Measurements from ENCODE around the gene IPO13. TPM values are rescaled to one million over a fixed set of nuclear protein-coding genes. Genes with fewer than 3 reads are reported as not detected.
A peak's percentile ranks its signal among the peaks of the same experiment; 100 is the strongest.

The IPO13 gene
- total and polyA plus RNA-seq, 2 donors from 2014 or later: 33.8 to 56.1 TPM

DNA sequence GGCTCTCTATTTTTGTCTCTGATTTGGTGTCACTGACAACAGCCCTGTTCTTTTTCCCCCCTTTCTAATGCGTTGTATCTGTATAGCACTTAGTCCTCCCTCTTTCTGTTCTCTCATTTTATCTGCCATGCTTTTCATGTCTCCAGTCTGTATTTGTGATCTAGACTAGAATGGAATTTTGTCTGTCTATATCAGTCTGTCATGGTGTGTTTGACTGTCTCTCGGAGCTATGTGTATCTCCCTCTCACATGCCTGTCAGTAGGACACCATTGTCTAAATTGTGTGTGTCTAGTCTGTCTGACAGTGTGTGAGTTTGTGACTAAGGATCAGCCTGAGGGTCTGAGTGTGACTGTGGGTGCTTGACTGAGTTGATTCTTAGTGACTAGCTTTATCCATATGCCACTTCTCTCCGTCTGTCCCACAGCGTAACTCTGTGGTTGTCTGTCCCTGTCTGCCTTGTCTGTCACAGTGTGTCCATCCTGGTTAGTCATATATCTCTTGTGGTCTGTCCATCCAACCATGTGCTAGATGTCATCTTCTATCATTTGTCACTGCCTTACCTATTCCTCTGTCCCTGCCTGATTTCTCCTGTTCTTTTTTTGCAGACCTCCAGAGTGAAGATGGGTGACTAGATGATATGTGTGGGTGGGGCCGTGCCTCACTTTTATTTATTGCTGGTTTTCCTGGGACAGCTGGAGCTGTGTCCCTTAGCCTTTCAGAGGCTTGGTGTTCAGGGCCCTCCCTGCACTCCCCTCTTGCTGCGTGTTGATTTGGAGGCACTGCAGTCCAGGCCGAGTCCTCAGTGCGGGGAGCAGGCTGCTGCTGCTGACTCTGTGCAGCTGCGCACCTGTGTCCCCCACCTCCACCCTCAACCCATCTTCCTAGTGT lies 30.9 kb downstream of the IPO13 start:
- Histone ChIP-seq H3K4me1 (ENCODE audit: control insufficient read depth in 2 of 3, insufficient read depth in 2 of 3, low read depth in 1 of 3, low read length in 3 of 3) (peaks cover 0 to 37% (median 7%) of the 10 kb centered on the region in 3 donors), H3K27ac (ENCODE audit: low read depth in 2 of 2, low read length in 2 of 2) (no peak overlapping the region), H3K4me3 (ENCODE audit: low read length in 3 of 3) (peak overlapping the region in 1 of 3 donors; percentile 18)

DNA sequence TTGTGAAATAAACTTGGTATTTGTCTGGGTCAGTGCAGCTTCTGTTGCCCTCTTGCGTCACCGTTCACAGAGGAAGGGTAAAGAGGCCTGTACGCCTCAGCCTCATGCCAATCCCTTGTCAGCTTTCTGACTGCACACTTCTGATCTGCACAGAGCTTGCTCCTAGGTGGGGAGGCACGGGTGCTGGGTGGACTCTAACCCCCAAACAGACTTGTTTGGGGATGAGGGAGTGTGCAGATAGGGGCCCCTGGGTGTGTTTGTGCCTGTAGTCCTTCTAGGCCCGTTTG lies 31.5 kb downstream of the IPO13 start:
- Histone ChIP-seq H3K9me3 (ENCODE audit: control insufficient read depth in 2 of 3, insufficient read depth in 1 of 3, low read length in 3 of 3) (no peaks in the 10 kb centered on the region), H3K9ac (ENCODE audit: low read length in 3 of 3) (no peak overlapping the region), H3K27me3 (ENCODE audit: control insufficient read depth, insufficient read depth, low read length) (no peaks in the 10 kb centered on the region), H3K36me3 (ENCODE audit: control insufficient read depth in 2 of 3, insufficient read depth in 3 of 3, low read length in 3 of 3) (peaks cover 4 to 26% (median 5%) of the 10 kb centered on the region in 3 donors), H3K4me1 (ENCODE audit: control insufficient read depth in 2 of 3, insufficient read depth in 2 of 3, low read depth in 1 of 3, low read length in 3 of 3) (peaks cover 0 to 37% (median 7%) of the 10 kb centered on the region in 3 donors), H3K27ac (ENCODE audit: low read depth in 2 of 2, low read length in 2 of 2) (no peak overlapping the region), H3K4me3 (ENCODE audit: low read length in 3 of 3) (peak overlapping the region in 2 of 3 donors; percentile 22 to 57)
- no peak for FAIRE-seq
- intact Hi-C loops (cut with DNase I): no loop called here
- DNase-seq: no peak
- TF ChIP-seq, protein P1, sequence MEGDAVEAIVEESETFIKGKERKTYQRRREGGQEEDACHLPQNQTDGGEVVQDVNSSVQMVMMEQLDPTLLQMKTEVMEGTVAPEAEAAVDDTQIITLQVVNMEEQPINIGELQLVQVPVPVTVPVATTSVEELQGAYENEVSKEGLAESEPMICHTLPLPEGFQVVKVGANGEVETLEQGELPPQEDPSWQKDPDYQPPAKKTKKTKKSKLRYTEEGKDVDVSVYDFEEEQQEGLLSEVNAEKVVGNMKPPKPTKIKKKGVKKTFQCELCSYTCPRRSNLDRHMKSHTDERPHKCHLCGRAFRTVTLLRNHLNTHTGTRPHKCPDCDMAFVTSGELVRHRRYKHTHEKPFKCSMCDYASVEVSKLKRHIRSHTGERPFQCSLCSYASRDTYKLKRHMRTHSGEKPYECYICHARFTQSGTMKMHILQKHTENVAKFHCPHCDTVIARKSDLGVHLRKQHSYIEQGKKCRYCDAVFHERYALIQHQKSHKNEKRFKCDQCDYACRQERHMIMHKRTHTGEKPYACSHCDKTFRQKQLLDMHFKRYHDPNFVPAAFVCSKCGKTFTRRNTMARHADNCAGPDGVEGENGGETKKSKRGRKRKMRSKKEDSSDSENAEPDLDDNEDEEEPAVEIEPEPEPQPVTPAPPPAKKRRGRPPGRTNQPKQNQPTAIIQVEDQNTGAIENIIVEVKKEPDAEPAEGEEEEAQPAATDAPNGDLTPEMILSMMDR (IDR thresholded peaks at IDR 0.05; ENCODE audit: borderline replicate concordance, extremely low read depth, insufficient read depth): no peak

More for the DNA sequence above, 30.9 kb downstream of the IPO13 start:
- H3K27me3 ChIP-seq (ENCODE audit: control insufficient read depth, insufficient read depth, low read length): no peaks in the 10 kb centered on the region
- DNase-seq: no peak
- intact Hi-C loops (cut with DNase I): no loop called here
- TF ChIP-seq, protein P1 (IDR thresholded peaks at IDR 0.05; ENCODE audit: borderline replicate concordance, extremely low read depth, insufficient read depth): no peak
- H3K9ac ChIP-seq (ENCODE audit: low read length in 3 of 3): no peak overlapping the region
- no peaks in the 10 kb centered on the region for H3K9me3 ChIP-seq (ENCODE audit: control insufficient read depth in 2 of 3, insufficient read depth in 1 of 3, low read length in 3 of 3)
- peaks cover 4 to 26% (median 5%) of the 10 kb centered on the region in 3 donors for H3K36me3 ChIP-seq (ENCODE audit: control insufficient read depth in 2 of 3, insufficient read depth in 3 of 3, low read length in 3 of 3)
- FAIRE-seq: no peak

DNA sequence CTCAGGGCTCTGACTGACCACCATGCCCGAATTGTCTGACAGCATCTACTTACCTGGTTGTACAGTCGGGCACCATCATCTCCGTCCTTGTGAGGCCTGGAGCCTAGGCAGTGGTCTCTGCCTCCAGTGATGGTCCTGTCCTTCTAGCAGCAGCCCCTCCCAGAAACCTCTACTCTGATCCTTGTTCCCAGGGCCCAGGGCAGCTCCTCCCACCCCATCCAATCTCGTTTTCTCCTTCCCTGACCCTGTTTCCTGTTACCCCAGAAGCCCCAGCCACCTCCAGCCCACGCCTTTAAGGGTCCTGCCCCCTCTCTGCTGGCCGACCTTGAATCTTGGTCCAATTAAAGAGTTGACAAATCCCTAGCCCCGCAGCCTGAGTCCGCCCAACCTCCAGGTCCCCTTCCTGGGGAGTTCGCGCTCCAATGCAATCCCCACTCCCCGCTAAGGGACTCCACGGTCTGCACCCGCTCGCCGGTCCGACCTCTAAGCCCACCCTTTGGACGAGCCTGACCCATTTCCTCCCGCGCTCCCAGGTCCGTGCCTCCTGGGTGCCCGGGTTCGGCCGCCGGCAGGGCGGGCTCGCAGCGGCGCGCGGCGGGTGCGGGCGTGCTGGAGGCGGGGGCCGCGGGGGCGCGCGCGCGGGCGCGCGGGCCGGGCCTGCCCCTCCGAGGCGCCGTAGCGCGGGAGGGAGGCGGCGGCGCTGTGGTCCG lies 32.0 kb downstream of the IPO13 start, which contains the start of gene B4GALT2:
B4GALT2 (plus strand) TSS at position 660 of the 710 bp plus-strand sequence. CDS start 1,951 bp downstream, outside the sequence.
- no peak within 1 kb of the TSS for H3K27ac ChIP-seq (ENCODE audit: low read depth in 2 of 2, low read length in 2 of 2)
- intact Hi-C loops (cut with DNase I): no loop called here
- H3K4me1 ChIP-seq (ENCODE audit: control insufficient read depth in 2 of 3, insufficient read depth in 2 of 3, low read depth in 1 of 3, low read length in 3 of 3): peaks cover 0 to 37% (median 7%) of the 10 kb centered on the region in 3 donors

More for the DNA sequence above, 32.0 kb downstream of the IPO13 start, which contains the start of gene B4GALT2:
- Histone ChIP-seq H3K9me3 (ENCODE audit: control insufficient read depth in 2 of 3, insufficient read depth in 1 of 3, low read length in 3 of 3) (no peaks in the 10 kb centered on the region), H3K4me3 (ENCODE audit: low read length in 3 of 3) (peak within 1 kb of the TSS; percentile 53 to 57 (median 54)), H3K9ac (ENCODE audit: low read length in 3 of 3) (peak within 1 kb of the TSS in 2 of 3 donors; percentile 3 to 46), H3K27me3 (ENCODE audit: control insufficient read depth, insufficient read depth, low read length) (no peaks in the 10 kb centered on the region), H3K36me3 (ENCODE audit: control insufficient read depth in 2 of 3, insufficient read depth in 3 of 3, low read length in 3 of 3) (peaks cover 4 to 26% (median 5%) of the 10 kb centered on the region in 3 donors)
- TF ChIP-seq, protein P1 (IDR thresholded peaks at IDR 0.05; ENCODE audit: borderline replicate concordance, extremely low read depth, insufficient read depth): no peak
- FAIRE-seq (no peak), DNase-seq (peak in 4 of 5 donors; percentile 30 to 72 (median 52))

All from kidney (tissue), 14 donors.